ENCODE results near the gene PPIA. TPM values are rescaled to one million over a fixed set of nuclear protein-coding genes. Genes with fewer than 3 reads are reported as not detected.
"Not testable (repeated sequence)": the region's sequence is repeated elsewhere in the genome, so short reads cannot be mapped to it uniquely, and the experiment has no call there.

PPIA gene
- total RNA-seq, 1 donor from 2014 or later = 1,323 TPM

- no peak for TF ChIP-seq CTCF (IDR thresholded peaks at IDR 0.05; ENCODE audit: unreplicated experiment)
- H3K27ac Mint-ChIP-seq = peak overlapping the region; percentile 49
- H3K9me3 Mint-ChIP-seq (ENCODE audit: low read depth) = no peaks in the 10 kb centered on the region
- no peak for DNase-seq (ENCODE audit: low spot score, unreplicated experiment)
- H3K4me1 Mint-ChIP-seq (ENCODE audit: low read depth) = no peaks in the 10 kb centered on the region
- H3K27me3 Mint-ChIP-seq = no peaks in the 10 kb centered on the region
- H3K4me3 Mint-ChIP-seq (ENCODE audit: low read depth) = no peak overlapping the region
- H3K36me3 Mint-ChIP-seq (ENCODE audit: insufficient read depth) = peaks cover 2% of the 10 kb centered on the region
Observed at GRCh38 chr7:44819292-44819691, 22.8 kb downstream of the PPIA start.

GRCh38 chr7:44823255-44823781 lies 26.8 kb downstream of the PPIA start:
- H3K9me3 Mint-ChIP-seq (ENCODE audit: low read depth) = no peaks in the 10 kb centered on the region
- H3K4me1 Mint-ChIP-seq (ENCODE audit: low read depth) = no peaks in the 10 kb centered on the region
- DNase-seq (ENCODE audit: low spot score, unreplicated experiment) = no peak
- H3K36me3 Mint-ChIP-seq (ENCODE audit: insufficient read depth) = peaks cover 13% of the 10 kb centered on the region
- no peaks in the 10 kb centered on the region for H3K27me3 Mint-ChIP-seq
- peak overlapping the region; percentile 16 for H3K27ac Mint-ChIP-seq
- no peak overlapping the region for H3K4me3 Mint-ChIP-seq (ENCODE audit: low read depth)
- TF ChIP-seq CTCF (IDR thresholded peaks at IDR 0.05; ENCODE audit: unreplicated experiment) = no peak

GRCh38 chr7:44824894-44825526 lies 28.5 kb downstream of the PPIA start:
- no peaks in the 10 kb centered on the region for H3K9me3 Mint-ChIP-seq (ENCODE audit: low read depth)
- peak overlapping the region; percentile 1 for H3K27ac Mint-ChIP-seq
- no peak for TF ChIP-seq CTCF (IDR thresholded peaks at IDR 0.05; ENCODE audit: unreplicated experiment)
- no peak overlapping the region for H3K4me3 Mint-ChIP-seq (ENCODE audit: low read depth)
- no peaks in the 10 kb centered on the region for H3K27me3 Mint-ChIP-seq
- peaks cover 19% of the 10 kb centered on the region for H3K36me3 Mint-ChIP-seq (ENCODE audit: insufficient read depth)
- no peak for DNase-seq (ENCODE audit: low spot score, unreplicated experiment)
- H3K4me1 Mint-ChIP-seq (ENCODE audit: low read depth) = no peaks in the 10 kb centered on the region

- Mint-ChIP-seq H3K4me3 (ENCODE audit: low read depth) (no peak overlapping the region), H3K27me3 (no peaks in the 10 kb centered on the region), H3K9me3 (ENCODE audit: low read depth) (no peaks in the 10 kb centered on the region), H3K36me3 (ENCODE audit: insufficient read depth) (peaks cover 22% of the 10 kb centered on the region), H3K27ac (no peak overlapping the region), H3K4me1 (ENCODE audit: low read depth) (no peaks in the 10 kb centered on the region)
- no peak for TF ChIP-seq CTCF (IDR thresholded peaks at IDR 0.05; ENCODE audit: unreplicated experiment)
- DNase-seq (ENCODE audit: low spot score, unreplicated experiment) = no peak
Observed at GRCh38 chr7:44827567-44827966, 31.1 kb downstream of the PPIA start.

GRCh38 chr7:44838751-44839150 lies 42.3 kb downstream of the PPIA start:
- Mint-ChIP-seq H3K36me3 (ENCODE audit: insufficient read depth) (peaks cover 22% of the 10 kb centered on the region), H3K27ac (no peak overlapping the region), H3K4me3 (ENCODE audit: low read depth) (no peak overlapping the region), H3K4me1 (ENCODE audit: low read depth) (peaks cover 5% of the 10 kb centered on the region), H3K9me3 (ENCODE audit: low read depth) (no peaks in the 10 kb centered on the region), H3K27me3 (no peaks in the 10 kb centered on the region)
- TF ChIP-seq CTCF (IDR thresholded peaks at IDR 0.05; ENCODE audit: unreplicated experiment) = no peak
- no peak for DNase-seq (ENCODE audit: low spot score, unreplicated experiment)

GRCh38 chr7:44842675-44843074 lies 46.2 kb downstream of the PPIA start:
- H3K4me3 Mint-ChIP-seq (ENCODE audit: low read depth); H3K9me3 Mint-ChIP-seq (ENCODE audit: low read depth); H3K27ac Mint-ChIP-seq; H3K27me3 Mint-ChIP-seq; DNase-seq (ENCODE audit: low spot score, unreplicated experiment): not testable (repeated sequence)
- H3K4me1 Mint-ChIP-seq (ENCODE audit: low read depth) = peaks cover 19% of the 10 kb centered on the region
- H3K36me3 Mint-ChIP-seq (ENCODE audit: insufficient read depth) = peaks cover 14% of the 10 kb centered on the region

GRCh38 chr7:44843440-44843839 lies 47.0 kb downstream of the PPIA start:
- Mint-ChIP-seq H3K4me1 (ENCODE audit: low read depth) (peaks cover 21% of the 10 kb centered on the region), H3K36me3 (ENCODE audit: insufficient read depth) (peaks cover 13% of the 10 kb centered on the region)
- H3K4me3 Mint-ChIP-seq (ENCODE audit: low read depth); H3K9me3 Mint-ChIP-seq (ENCODE audit: low read depth); DNase-seq (ENCODE audit: low spot score, unreplicated experiment); H3K27ac Mint-ChIP-seq; H3K27me3 Mint-ChIP-seq: not testable (repeated sequence)

Measured in progenitor cell of endocrine pancreas (in vitro differentiated cells).